Measurements from ENCODE around the gene PACSIN2.
A peak's percentile ranks its signal among the peaks of the same experiment; 100 is the strongest.

Gene PACSIN2

GRCh38 chr22:42881982-42882656 is 132.8 kb downstream of the PACSIN2 start:
- no peak for DNase-seq (ENCODE audit: extremely low read depth, low read depth)
- no peak for TF ChIP-seq CTCF (IDR thresholded peaks at IDR 0.05; ENCODE audit: low read depth, low read length)

- no peak for TF ChIP-seq CTCF (IDR thresholded peaks at IDR 0.05; ENCODE audit: low read depth, low read length)
- DNase-seq (ENCODE audit: extremely low read depth, low read depth) = no peak
These were observed 133.7 kb downstream of the PACSIN2 start for GRCh38 chr22:42881298-42881697.

GRCh38 chr22:42880815-42881214 is 134.1 kb downstream of the PACSIN2 start:
- peak; percentile 14 for TF ChIP-seq CTCF (IDR thresholded peaks at IDR 0.05; ENCODE audit: low read depth, low read length)
- DNase-seq (ENCODE audit: extremely low read depth, low read depth) = no peak

GRCh38 chr22:42879371-42880021 is 135.5 kb downstream of the PACSIN2 start:
- DNase-seq (ENCODE audit: extremely low read depth, low read depth) = no peak
- no peak for TF ChIP-seq CTCF (IDR thresholded peaks at IDR 0.05; ENCODE audit: low read depth, low read length)

GRCh38 chr22:42878561-42879305 is 136.2 kb downstream of the PACSIN2 start:
- no peak for TF ChIP-seq CTCF (IDR thresholded peaks at IDR 0.05; ENCODE audit: low read depth, low read length)
- no peak for DNase-seq (ENCODE audit: extremely low read depth, low read depth)

- no peak for DNase-seq (ENCODE audit: extremely low read depth, low read depth)
- no peak for TF ChIP-seq CTCF (IDR thresholded peaks at IDR 0.05; ENCODE audit: low read depth, low read length)
These were observed 137.2 kb downstream of the PACSIN2 start for GRCh38 chr22:42877597-42878340.
